Measurements from ENCODE around the gene GTF3C1. TPM values are rescaled to one million over a fixed set of nuclear protein-coding genes. Genes with fewer than 3 reads are reported as not detected.

The GTF3C1 gene
- total and polyA plus RNA-seq, 2 of the 8 experiments (the other 6 are each of a cell fraction or from before 2014, with no cell fraction given) = 89.3 to 126 TPM

- no peak for TF ChIP-seq RAD21 (IDR thresholded peaks at IDR 0.05 in 1 of 2, conservative IDR thresholded peaks at IDR 0.05 in 1 of 2; ENCODE audit: low read depth in 2 of 2, low read length in 2 of 2)
- TF ChIP-seq PHF8 (conservative IDR thresholded peaks at IDR 0.05; ENCODE audit: low read depth, low read length) = no peak
- no peak for TF ChIP-seq YY1 (IDR thresholded peaks at IDR 0.05; ENCODE audit: low read depth, low read length)
- TF ChIP-seq GTF2F1 (IDR thresholded peaks at IDR 0.05; ENCODE audit: borderline replicate concordance, low read depth, low read length) = no peak
Observed at GRCh38 chr16:27489906-27490305, 59.8 kb downstream of the GTF3C1 start (continued).
